PC-9 (cell line): ENCODE measurements around the gene ST6GALNAC3.

Source experiments
- EZH2 ChIP-seq: fragments of 200-600 bp; sonication (generic); IDR thresholded peaks from 2 replicates; pipeline ENCODE4 v1.8.0; 2017; ENCODE audit warnings: antibody characterized with exemption, low read depth
- TF ChIP-seq, protein P1 (sequence below): fragments of 200-600 bp; sonication (generic); conservative IDR thresholded peaks from 2 replicates; pipeline ENCODE4 v1.6.1; 2017; ENCODE audit warnings: mixed run types, antibody characterized with exemption, mild to moderate bottlenecking, moderate library complexity

DNA sequence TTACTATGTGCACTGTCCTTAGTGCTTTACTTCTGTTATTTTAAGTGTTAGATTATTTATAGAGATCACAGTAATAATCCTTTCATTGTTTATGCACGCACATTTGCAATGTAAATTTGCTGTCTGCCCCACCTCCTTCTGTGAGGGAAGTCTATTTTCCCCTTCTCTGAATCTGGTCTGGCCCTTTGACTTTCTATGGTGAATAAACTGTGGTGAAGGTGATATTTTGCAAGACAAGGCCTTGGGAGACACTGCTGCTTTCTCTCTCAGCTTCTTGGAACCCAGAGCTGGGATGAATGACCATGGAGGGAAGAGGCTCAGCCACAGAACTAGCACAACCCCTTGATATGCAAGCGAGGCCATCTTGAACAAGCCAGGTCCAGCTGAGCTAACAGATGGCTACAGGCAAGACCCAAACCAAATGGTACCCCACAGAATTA is 156.3 kb downstream of the ST6GALNAC3 start:
- TF ChIP-seq, protein P1, sequence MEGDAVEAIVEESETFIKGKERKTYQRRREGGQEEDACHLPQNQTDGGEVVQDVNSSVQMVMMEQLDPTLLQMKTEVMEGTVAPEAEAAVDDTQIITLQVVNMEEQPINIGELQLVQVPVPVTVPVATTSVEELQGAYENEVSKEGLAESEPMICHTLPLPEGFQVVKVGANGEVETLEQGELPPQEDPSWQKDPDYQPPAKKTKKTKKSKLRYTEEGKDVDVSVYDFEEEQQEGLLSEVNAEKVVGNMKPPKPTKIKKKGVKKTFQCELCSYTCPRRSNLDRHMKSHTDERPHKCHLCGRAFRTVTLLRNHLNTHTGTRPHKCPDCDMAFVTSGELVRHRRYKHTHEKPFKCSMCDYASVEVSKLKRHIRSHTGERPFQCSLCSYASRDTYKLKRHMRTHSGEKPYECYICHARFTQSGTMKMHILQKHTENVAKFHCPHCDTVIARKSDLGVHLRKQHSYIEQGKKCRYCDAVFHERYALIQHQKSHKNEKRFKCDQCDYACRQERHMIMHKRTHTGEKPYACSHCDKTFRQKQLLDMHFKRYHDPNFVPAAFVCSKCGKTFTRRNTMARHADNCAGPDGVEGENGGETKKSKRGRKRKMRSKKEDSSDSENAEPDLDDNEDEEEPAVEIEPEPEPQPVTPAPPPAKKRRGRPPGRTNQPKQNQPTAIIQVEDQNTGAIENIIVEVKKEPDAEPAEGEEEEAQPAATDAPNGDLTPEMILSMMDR: no peak
- TF ChIP-seq EZH2: no peak
